HG03280 (cell line): Measurements from ENCODE around the gene RALY.

Source experiments
- ATAC-seq: cut with Tn5 transposase; IDR thresholded peaks from one replicate; pipeline ENCODE4 v1.9.1; 2021; ENCODE audit warnings: mild to moderate bottlenecking, moderate library complexity; ENCODE audit not compliant: unreplicated experiment

Gene RALY

DNA sequence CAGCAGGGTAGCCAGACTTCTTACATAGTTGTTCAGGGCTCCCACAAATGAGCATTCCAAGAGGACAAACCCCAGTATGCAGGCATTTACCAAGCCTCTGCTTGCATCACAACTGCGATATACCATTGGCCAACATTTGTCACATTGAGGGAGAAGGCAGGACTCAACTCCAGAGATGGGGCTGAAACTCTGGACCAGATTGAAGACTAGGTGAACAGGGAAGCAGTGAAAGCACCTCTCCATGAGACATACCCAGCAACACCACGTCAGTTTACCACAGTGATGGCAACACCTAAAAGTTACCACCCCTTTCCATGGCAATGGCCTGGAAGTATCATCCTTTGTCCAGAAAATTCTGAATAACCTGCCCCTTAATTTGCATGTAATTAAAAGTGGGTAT lies 7.9 kb upstream of the RALY start:
- ATAC-seq, result no peak

GRCh38 chr20:33986560-33987216 lies 7.0 kb upstream of the RALY start:
- no peak for ATAC-seq

DNA sequence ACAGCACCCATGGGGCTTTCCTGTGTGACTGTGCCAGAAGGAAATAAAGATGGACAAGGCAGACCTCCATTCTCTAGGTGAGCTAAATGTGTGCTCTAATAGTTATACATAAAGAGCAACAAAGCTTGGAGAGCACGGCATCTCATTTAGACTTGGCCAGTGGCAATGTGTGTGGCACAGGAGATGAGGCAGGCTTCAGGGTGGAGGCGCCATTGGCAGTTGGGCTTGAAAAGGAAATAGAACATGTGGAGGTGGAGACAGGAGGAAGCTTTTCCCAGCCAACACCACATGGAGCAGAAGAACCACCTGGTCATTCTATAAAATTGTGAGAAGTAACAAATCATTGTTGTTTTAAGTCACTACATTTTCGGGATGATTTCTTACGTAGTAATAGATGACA lies 3.6 kb upstream of the RALY start:
- no peak for ATAC-seq

DNA sequence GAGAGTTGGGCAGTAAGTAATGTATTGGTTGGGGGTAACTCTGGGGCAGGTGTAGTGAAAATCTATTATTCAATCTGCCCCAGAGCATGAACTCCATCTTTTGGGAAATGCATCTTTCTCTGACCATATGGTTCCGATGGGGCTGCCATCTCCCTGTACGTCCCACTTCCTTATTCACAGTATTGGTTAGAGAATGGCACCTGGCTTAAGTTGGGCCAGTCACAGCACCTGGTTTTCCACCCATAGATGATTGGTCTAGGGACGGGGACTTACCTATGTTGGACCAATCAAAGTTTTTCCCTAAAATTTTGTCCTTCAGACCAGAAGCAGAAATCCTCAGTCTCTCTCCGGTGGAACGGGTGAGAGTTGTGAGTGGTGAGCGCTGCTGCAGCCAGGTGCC lies 2.2 kb upstream of the RALY start:
- no peak for ATAC-seq

- ATAC-seq, result no peak
These were observed 1.4 kb upstream of the RALY start for GRCh38 chr20:33992145-33992922.

- peak; percentile 79 for ATAC-seq
These were observed 662 bp upstream of the RALY start for GRCh38 chr20:33992923-33993575.

DNA sequence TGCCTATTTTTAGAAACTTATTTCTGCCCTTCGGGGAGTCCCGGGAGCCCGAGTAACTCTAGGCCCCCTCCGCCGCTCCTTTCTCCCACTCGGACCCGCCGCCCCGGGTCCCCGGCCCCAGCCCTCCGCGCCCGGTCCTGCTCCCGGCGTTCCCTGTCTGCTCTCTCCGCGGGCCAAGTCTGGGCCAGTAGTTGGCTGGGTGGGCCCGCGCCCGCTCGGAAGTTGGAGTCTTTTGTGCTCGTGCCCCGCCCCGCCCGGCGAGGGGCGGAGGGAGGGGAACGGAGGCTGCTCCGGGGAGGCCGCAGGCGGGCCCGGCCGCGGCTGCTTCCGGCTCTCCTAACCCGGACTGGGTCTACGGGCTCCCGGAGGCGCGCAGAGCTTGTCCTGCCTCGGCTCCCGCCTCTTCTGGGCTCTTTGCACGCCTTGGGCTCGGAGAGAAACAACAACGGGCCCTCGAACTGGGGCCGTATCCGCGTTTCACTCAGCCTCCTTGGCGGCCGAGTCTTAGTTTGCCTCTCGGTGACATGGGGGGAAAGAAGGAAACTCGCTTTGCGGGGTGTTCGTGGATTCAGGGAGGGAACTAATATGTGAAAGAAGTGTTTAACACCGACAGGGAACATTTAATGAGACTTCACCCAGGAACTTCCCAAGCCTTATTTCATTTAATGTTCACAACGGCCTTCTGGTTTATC lies 657 bp downstream of the RALY start:
- ATAC-seq, result peak; percentile 28

GRCh38 chr20:33995053-33995831 lies 1.5 kb downstream of the RALY start:
- ATAC-seq, result no peak

GRCh38 chr20:33999025-33999649 lies 5.4 kb downstream of the RALY start:
- no peak for ATAC-seq

DNA sequence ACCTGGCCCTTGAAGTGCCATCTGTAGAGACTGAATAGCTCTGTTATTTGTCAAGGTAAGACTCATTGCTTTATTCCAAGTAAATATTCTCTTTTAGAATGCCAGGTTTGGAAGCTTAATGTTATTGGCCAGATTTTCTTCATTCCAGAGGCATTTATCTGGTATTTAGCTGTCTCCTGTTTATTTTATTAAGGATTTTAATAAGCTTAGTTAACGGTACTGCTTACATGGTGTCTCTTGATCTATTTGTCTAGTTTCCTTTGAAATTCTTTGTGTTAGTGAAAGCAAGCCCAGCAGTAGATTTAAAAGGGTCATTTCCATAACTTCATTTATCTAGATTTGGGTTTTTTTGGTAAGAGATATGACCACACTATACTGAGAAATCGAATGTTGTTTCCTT lies 7.7 kb downstream of the RALY start:
- ATAC-seq, result no peak

GRCh38 chr20:34004227-34004626 lies 10.5 kb downstream of the RALY start:
- ATAC-seq, result no peak

DNA sequence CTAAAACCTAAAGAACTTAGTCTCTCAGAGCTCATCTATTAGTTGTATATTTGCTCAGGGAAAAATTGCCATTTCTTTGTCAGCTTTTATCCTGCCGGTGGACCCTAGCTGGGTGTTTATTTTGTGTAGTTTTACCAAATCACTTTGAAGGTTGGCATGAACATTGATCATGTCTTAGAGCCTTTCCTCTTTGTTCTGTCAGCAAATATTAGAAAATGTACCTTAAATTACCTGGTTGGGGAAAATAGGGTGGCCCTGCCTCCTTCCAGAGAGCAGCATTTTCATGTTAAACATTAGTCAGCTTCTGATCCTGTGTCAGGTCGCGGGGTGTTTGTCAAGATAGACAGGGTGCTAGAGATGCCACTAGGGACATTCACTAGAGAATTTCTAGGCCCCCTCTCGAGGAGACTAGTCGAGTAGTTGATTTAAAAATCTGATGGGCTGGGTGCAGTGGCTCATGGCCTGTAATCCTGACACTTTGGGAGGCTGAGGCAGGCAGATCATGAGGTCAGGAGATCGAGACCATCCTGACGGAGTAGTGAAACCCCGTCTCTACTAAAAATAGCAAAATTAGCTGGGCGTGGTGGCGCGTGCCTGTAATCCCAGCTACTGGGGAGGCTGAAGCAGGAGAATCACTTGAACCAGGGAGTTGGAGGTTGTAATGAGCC lies 11.2 kb downstream of the RALY start:
- no peak for ATAC-seq

DNA sequence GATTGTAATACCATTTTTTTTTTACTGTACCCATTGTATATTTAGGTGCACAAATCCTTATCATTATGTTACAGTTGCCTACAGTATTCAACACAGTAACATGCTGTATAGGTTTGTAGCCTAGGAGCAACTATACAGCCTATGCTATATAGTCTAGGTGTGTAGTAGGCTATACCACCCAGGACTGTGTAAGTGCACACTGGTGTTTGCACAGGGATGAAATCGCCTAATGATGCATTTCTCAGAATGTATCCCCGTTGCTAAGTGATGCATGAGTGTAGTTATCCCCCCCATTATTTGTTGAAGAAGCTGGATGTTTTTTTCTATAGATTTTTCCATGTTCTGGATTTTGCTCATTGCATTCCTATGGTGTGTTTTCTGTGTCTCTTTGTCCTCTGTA lies 12.9 kb downstream of the RALY start:
- ATAC-seq, result no peak

- ATAC-seq, result no peak
These were observed 14.8 kb downstream of the RALY start for GRCh38 chr20:34008477-34008876.

- ATAC-seq, result no peak
These were observed 16.8 kb downstream of the RALY start for GRCh38 chr20:34010405-34010931.

- no peak for ATAC-seq
These were observed 17.6 kb downstream of the RALY start for GRCh38 chr20:34011275-34011674.

- ATAC-seq, result no peak
These were observed 18.6 kb downstream of the RALY start for GRCh38 chr20:34012330-34012729.

DNA sequence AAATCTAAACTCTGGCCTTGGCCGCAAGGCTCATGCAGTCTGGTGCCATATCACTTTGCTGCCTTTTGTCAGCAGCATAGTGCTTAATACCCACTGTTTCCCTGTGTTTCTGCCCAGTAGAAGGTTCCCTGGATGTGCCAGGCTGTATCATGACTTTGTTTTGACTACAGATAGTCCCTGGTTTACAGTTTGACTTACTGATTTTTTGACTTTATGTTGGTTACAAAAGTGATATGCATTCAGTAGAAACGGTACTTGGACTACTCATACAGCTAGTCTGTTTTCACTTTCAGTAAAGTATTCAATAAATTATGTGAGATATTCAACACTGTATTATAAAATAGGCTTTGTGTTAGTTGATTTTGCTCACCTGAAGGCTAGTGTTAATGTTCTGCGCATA lies 19.0 kb downstream of the RALY start:
- ATAC-seq, result no peak

GRCh38 chr20:34013554-34013953 lies 19.8 kb downstream of the RALY start:
- ATAC-seq, result no peak

- ATAC-seq, result no peak
These were observed 21.2 kb downstream of the RALY start for GRCh38 chr20:34014878-34015277.
